GM18517 (cell line): Measurements from ENCODE around the gene CDK5R2.
"Not testable (repeated sequence)": the region's sequence is repeated elsewhere in the genome, so short reads cannot be mapped to it uniquely, and the experiment has no call there.

ENCODE experiments used
- ATAC-seq: cut with Tn5 transposase; IDR thresholded peaks from one replicate; pipeline ENCODE4 v1.9.1; 2021; ENCODE audit warnings: mild to moderate bottlenecking, moderate library complexity; ENCODE audit not compliant: unreplicated experiment

The CDK5R2 gene

DNA sequence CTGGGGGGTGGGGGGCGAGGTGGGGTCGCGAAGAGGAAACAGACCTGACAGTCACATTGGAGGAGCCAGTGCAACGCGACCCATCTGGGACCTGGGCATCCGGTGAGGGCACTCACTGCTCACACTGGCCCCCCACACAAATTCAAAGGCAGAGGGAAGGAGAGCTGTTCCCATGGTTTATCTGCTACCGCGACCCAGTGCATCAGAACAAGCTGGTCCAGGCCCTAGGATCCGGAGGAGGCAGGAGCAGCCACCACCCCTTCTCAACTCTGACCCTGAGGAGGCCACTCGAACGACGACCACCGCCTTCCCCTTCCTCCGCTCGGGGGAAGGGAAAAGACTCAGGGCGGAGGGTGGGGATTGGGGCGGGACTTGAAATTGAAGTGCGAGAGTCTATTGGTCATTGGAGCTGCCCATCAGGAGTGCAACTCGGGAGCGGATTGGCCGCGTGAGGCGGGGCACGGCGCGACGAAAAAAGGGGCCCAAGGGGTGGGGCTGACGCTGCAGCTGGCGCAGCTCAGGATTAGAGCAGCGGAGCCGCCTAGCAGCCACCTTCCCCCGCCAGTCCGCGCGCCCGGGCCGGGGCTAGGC, at the start of gene CDK5R2:
Gene CDK5R2 (plus strand): TSS at position 526 of the 591 bp plus-strand sequence. CDS start 155 bp downstream, outside the sequence.
- ATAC-seq, result peak; percentile 82

DNA sequence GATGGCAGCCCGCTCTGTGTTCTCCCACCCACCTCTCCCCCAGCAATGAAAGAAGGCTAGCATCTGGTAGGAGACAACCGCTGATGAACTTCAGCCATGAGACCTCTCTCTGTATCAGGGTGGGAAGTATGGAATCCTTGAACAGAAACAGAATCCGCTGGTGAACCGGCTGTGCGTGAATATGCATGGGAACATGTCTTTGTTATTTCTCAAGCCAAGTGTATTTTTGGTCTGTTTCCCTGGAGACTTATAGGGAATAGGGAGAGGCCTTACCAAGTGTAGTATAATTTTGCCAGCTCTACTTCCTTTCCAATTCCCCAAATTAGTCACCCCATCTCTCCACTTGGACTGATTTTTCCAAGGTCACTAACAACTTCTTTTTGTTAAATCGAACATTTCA, 48.7 kb upstream of the CDK5R2 start:
- no peak for ATAC-seq

DNA sequence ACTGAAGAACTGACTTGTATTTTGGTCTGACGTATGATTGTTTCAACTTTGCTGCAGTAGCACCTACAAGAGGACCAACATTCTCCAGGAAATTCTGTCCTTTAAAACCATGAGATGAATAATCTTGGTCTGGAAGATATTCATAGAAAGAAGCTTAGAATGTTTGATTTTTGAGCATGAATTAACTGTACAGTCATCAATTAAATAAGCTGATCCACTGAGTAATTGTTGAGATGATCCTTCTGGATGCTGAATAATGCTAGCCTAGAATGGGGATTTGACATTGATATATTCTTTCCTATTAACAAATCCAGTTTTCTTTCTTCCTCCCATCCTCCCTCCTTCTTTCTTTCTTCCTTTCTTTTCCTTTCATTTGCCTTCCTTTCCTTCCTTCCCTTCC, 39.0 kb upstream of the CDK5R2 start:
- ATAC-seq, result no peak

DNA sequence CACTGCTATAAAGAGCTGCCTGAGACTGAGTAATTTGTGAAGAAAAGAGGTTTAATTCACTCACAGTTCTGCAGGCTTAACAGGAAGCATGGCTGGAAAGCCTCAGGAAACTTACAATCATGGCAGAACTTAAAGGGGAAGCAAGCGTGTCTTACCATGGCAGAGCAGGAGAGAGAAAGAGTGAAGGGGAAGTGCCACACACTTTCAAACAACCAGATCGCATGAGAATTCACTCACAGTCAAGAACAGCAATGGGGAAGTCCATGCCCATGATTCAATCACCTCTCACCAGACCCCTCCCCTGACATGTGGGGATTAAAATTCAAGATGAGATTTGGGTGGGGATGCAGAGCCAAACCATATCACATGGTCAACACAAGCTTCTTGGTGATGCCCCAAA, 34.7 kb upstream of the CDK5R2 start:
- ATAC-seq, result no peak

DNA sequence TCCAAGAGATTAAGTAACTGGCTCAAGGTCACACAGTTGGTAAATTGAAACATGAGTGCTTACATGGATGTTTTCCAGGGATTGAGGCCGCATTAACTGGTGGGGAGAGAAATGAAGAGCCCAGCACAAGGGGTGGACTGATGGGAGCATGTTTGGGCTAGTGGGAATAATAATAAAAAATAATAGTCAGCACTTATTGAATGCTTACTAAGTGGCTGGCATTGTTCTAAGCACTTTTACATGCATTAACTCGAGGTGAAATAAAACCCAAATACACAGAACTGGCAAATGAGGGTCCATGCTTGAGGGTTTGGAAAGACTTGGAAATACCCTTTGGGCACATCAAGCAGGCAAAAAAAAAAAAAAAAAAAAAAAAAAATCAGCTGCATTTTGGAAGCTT, 34.0 kb upstream of the CDK5R2 start:
- ATAC-seq, result no peak

DNA sequence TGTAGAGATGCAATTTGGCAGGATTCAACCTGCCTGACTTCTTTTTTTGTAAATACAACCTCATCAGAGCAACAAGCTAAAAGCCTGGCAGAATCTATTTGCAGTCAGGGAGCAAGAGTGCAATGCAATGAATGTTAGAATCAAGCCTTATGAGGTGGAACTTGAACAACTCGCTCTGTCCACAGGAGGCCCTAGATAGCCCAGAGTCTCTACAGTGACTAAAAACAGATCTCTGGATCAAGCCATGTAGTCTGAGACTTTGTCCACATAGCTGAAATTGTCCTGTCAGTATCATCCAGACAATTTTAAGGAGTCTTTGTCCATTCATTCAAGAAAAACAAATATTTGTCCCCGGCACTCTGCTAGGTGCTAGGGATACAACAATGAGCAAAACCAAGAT, 32.0 kb upstream of the CDK5R2 start:
- ATAC-seq, result no peak

DNA sequence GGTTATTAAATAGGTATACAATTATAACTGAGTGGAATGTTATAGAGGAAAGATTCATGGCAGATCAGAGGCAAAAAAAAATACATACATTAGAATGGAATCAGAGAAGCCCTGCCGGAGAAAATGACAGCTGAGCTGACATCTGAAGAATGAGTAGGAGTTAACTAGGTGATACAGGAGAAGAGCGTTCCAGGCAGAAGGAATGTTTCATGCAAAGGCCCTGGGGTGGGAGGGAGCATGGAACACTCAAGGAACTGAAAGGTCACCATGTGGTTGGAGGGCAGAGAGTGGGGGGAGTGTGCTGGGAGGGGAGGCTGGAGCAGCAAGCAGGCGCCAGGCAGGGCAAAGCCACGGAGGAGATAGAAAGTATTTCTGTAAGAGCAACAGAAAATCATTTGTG, 31.6 kb upstream of the CDK5R2 start:
- ATAC-seq, result no peak

DNA sequence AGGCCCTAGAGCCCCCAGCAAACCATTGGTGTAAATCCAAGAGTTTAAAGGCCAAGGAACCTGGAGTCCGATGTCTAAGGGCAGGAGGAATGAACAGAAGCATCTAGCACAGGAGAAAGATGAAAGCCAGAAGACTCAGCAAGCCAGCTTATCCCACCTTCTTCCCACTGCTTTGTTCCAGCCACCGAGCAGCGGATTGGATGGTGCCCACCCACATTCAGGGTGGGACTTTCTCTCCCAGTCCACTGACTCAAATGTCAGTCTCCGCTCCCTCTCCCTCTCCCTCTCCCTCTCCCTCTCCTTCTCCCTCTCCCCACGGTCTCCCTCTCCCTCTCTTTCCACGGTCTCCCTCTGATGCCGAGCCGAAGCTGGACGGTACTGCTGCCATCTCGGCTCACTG, 29.0 kb upstream of the CDK5R2 start:
- ATAC-seq, result not testable (repeated sequence)

DNA sequence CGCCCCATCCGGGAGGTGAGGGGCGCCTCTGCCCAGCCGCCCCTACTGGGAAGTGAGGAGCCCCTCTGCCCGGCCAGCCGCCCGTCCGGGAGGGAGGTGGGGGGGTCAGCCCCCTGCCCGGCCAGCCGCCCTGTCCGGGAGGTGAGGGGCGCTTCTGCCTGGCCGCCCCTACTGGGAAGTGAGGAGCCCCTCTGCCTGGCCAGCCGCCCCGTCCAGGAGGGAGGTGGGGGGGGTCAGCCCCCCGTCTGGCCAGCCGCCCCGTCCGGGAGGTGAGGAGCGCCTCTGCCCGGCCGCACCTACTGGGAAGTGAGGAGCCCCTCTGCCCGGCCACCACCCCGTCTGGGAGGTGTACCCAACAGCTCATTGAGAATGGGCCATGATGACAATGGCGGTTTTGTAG, 27.7 kb upstream of the CDK5R2 start:
- ATAC-seq, result not testable (repeated sequence)

DNA sequence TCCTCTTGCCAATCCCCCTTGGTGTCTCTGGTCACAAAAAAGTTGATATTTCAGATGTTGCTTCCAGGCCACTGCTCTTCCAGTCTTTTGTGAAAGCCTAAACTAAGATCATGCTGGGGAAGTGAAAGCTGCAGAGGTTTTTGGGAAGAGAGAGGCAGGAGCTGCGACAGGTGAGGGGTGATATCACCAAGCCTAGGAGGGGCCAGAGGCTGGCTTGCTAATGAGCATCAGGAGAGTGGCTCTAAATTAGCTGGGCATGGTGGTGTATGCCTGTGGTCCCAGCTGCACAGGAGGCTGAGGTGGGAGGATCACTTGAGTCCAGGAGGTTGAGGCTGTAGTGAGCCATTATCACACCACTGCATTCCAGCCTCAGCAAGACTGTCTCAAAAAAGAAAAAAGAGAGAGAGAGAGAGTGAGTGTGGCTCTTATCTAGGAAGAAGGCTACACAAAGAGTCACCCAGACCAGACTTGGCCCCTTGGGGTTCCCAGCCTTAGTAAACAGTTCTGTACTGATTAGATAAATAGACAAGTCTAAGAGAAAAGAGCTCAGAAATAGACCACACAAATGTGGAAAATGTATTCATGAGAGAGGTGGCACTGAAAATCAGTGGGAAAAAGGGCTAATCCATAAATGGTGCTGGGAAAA, 14.6 kb upstream of the CDK5R2 start:
- ATAC-seq, result no peak

DNA sequence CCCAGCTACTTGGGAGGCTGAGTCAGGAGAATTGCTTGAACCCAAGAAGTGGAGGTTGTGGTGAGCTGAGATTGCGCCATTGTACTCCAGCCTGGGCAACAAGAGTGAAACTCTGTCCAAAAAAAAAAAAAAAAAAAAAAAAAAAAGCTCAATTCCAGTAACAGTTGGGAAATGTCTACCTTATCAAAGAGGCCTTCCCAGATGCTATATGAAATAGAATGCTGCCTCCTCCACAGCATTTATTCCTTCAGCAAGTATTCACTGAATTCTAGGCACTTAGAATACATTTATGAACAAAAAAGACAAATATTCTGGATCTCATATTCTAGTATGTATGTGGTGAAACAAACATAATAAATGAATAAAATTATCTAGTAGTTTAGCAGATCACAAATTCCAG, 12.8 kb upstream of the CDK5R2 start:
- ATAC-seq, result no peak

DNA sequence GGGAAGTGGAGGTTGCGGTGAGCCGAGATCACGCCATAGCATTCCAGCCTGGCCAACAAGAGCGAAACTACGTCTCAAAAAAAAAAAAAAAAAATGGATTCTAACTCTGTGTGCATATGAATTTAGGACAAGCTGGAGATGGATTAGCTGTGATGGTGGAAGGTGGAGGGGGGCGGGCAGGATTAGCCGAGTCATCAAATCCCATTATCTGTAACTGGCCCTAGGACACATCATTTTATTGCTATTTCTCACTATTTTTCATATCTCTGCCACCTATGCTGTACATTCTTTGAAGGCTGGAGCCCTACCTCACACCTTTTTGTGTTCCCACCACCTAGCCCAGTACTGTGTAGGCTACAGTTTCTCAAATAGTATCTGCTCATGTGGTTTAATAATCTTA, 7.3 kb upstream of the CDK5R2 start:
- ATAC-seq, result no peak

DNA sequence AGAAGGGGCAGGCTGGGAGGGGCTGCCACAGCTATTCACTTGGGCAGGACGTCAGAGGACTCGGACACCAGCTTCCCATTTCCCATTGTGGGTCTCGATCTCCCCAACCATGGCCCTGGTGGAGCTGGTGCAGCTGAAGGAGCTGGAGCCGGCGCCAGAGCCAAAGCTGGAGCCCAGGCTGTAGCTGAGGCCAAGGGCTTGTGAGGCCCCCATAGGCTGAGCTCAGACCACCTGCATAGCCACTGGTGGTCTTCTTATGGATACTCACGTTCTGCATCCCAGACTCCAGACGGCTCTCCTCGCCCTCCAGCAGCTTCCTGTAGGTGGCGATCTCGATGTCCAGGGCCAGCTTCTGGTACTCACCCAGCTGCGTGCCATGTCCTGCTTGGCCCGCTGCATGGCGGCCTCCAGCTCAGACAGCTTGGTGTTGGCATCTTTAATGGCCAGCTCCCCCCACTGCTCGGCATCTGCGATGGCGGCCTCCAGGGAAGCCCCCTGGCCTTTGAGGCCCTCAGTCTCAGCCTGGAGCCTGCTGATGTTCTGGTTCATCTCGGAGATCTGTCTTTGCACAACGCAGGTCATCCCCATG, 6.0 kb upstream of the CDK5R2 start:
- ATAC-seq, result no peak

DNA sequence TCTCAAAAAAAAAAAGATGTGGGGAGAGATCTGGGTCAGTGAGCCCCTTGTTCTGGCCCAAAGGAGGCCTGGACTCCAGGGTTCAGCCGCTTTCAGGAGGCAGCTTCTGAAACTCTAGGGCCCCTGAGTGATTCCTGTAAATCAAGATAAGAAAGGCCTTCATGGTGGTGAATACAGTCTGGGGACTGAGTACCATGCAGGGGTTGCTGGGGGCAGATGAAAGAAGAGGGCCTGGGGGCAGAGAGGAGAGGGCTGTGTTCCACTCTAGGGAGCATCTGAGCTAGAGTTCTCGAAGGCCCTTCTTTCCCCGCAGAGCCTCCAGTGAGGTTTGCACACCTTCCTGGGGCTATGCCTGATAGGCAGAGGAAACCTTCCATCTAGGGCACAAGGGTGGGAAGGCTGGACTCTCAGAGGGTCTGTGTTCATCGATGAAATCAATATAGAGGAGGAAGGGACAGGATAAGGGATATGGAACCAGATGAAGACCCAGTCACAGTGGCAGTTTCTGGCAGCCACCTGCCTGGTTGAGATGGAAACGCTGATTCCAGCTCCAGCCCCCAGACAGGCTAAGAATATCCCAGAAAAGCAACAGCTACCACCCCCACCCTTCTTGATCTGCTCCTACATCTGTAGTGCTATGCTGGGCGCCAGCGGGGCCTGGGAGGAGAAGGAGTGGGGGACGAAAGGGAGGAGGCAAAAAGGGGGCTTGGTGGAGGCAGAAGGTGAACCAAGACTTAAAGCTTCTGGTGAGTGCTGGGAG, 4.7 kb upstream of the CDK5R2 start:
- ATAC-seq, result no peak

DNA sequence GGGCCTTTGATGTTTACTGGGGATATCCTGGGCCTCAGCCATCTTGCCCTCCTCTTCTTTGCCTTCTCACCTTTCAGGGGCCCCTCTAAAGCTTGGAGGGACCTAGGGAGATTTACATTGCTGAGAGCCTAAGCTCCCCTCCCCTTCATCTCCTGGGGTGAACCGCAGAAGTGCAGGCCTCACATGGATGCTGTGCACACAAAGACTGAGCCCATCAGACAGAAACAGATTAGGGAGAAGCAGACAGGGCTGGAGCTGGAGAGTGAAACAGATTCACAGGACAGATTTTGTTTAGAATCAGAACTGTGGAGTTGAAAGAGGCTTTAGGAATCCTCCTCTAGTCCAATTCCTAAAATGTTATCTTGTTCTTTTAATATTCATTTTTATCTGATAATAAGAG, 3.4 kb upstream of the CDK5R2 start:
- no peak for ATAC-seq

DNA sequence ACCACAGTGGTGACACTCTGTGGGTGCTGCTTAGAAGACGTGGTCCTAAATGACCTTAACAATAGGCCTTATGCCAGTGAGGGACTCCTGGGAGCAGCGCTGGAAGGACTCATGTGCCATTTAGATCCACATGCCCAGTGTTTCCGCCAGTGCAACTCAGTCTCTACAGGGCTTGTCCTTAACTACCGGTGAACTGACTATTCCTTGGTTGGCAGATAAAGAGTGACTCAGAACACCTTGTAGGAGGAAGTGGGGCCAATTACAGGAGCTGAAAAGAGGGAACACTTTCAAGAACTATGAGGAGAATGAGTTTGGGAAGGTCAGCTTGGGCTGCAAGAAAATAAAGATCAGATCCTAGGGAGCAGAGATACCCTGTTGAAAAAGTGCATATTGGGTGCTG, 1.8 kb upstream of the CDK5R2 start:
- no peak for ATAC-seq

DNA sequence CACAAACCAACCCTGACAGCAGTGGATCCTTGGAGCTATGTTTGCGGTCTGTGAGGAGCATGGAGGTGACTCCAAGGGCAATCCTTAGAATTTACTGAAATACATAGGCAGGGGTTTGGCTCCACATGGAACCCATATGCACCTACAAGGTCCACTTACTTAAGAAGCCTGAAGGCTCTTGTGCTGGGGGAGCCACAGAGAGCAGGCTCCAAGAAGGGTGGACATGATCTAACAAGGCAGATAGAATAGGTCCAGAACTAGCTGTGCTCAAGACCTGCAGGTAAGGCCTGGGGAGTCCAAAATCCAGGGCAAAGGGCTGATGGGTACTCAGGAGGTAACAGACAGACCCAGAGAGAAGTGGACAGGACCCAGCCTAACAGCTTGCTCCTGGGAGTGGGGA, 1.2 kb upstream of the CDK5R2 start:
- no peak for ATAC-seq

DNA sequence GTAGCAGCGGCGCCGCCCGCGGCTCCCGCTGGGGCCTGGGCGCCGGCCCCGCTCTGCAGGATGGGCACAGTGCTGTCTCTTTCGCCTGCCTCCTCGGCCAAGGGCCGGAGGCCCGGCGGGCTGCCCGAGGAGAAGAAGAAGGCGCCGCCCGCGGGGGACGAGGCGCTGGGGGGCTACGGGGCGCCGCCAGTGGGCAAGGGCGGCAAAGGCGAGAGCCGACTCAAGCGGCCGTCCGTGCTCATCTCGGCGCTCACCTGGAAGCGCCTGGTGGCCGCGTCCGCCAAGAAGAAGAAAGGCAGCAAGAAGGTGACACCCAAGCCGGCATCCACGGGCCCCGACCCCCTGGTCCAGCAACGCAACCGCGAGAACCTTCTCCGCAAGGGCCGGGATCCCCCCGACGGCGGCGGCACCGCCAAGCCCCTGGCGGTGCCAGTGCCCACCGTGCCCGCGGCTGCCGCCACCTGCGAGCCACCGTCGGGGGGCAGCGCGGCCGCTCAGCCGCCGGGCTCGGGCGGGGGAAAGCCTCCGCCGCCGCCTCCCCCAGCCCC, 369 bp downstream of the CDK5R2 start:
- ATAC-seq, result peak; percentile 8

DNA sequence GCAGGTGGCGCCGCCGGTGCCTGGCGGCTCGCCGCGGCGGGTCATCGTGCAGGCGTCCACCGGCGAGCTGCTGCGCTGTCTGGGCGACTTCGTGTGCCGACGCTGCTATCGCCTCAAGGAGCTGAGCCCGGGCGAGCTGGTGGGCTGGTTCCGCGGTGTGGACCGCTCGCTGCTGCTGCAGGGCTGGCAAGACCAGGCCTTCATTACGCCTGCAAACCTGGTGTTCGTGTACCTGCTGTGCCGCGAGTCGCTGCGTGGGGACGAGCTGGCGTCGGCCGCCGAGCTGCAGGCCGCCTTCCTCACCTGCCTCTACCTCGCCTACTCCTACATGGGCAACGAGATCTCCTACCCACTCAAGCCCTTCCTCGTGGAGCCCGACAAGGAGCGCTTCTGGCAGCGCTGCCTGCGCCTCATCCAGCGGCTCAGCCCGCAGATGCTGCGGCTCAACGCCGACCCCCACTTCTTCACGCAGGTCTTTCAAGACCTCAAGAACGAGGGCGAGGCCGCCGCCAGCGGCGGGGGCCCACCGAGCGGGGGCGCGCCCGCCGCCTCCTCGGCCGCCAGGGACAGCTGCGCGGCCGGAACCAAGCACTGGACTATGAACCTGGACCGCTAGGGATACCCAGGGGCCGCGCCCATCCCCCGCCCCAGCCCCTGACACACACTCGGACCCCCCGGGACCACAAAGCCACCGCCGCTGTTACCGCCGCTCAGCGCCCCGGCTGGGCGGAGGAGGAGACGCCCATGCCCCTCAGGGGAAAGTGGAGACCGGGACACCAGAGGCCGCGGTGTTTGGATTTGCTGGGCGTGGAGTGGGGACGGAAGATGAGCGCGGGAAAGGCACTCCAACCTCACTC, 1.1 kb downstream of the CDK5R2 start:
- no peak for ATAC-seq

DNA sequence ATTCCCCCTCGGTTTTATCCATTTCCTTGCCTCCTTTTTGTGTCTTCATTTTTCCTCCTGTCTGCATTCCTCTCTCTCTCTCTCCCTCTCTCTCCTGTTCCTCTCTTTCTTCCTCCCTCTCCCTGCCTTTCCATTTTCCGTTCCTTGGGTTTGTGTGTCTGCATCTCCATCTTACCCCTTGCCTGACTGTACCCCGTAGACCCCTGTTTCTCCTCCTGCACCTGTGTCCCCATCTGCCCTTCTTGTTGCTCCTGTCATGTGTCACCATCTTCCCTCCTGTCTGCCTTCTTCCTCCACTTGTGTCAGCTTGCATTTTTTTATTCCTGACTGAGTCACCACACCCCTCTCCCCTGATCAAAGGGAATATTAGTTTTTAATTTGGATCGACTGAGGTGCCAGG, 1.8 kb downstream of the CDK5R2 start:
- ATAC-seq, result no peak
